Stimulated activated CD8-positive, alpha-beta memory T cell treated with anti-CD3 and anti-CD28 coated beads, Interleukin-7, amount 100 ng/mL, for 1 hour (primary cell): ENCODE results near the gene NR5A2.

Experiments
- DNase-seq, 2 donors: peaks; one replicate each; pipeline ENCODE4 v3.0.0-alpha.2; 2020; ENCODE audit warnings: low read depth in 2 of 2

NR5A2 gene

DNA sequence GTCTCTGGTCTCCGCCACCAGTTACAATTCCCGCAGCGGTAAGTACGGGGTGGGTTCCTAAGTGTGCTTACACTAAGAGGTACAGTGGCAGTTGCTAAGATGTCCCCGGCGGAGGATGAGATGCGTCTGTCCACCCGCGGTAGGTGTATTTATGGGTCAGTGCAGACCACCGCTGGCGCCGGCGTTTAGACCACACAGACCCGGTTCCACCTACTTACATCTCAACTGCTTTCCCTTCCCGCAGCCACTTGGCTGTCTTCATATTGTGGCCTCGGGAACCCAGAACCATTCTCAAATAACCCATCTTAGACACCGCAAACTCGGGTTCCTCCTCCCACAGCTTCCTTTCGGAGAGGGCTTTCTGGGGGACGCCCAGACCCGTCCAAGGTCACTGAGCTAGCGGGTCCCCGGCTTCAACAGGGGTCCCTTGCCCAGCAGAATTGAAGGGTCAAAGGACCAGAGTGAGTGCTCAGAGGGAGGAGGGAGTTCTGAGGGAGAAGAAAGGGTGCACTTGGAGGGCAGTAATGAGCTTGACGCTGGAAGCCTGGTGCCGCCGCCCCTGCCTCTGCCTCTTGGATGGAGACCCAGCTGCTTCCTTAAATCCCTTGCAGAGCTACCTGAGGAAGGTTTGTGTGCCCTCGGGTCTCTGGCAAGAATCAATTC lies 8.6 kb downstream of the NR5A2 start:
- DNase-seq, result no peak

DNA sequence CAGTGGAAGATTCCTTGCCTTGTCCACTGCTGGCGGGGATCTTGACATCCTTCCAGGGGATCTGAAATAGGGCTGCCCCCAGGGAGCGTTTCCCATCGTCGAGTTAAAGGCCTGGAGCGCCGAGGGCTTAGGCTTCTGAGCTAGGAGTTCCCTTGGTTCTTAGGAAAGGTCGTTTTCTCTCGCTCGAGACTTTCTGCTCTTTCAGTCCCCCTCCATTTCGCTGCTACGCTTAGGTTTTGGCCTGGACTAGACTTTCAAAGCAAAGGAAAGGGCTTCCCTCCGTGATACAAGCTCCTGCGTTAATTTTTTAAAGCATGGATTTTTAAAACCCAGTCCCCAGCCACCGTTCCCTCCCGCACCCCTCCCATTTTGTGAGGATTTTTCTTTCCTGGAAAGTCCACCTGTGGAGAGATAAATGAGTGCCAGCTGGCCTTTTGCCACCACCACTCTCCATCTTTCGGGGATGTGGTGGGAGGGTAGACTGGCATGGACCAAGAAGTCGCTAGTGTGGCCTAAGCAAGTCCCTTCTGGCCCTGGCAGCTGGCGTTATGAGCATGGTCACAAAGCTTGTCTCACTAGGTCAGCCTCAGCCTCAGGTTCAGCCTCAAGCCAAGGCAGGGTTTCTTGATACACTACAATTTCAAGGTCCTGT lies 9.2 kb downstream of the NR5A2 start:
- no peak for DNase-seq

DNA sequence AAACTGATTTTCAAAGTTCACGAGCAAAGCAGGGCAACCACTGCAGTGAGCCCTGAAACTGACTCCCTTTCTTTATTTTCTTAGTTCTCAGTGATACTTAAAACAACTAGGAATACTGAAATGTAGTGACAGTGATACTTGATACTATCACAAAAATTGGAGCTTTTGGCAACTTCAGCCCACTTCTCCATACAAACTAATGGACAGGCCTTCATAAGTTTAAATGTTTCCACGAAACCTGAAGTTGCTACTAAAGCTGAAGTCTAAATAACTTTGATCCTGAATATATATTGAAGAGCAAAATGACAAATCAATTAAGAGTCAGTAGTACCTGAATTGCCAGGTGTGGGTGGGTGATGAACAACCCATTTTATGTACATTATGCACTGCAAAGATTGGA lies 10.0 kb downstream of the NR5A2 start:
- no peak for DNase-seq

GRCh38 chr1:200037904-200038303 lies 10.4 kb downstream of the NR5A2 start:
- DNase-seq, result no peak

DNA sequence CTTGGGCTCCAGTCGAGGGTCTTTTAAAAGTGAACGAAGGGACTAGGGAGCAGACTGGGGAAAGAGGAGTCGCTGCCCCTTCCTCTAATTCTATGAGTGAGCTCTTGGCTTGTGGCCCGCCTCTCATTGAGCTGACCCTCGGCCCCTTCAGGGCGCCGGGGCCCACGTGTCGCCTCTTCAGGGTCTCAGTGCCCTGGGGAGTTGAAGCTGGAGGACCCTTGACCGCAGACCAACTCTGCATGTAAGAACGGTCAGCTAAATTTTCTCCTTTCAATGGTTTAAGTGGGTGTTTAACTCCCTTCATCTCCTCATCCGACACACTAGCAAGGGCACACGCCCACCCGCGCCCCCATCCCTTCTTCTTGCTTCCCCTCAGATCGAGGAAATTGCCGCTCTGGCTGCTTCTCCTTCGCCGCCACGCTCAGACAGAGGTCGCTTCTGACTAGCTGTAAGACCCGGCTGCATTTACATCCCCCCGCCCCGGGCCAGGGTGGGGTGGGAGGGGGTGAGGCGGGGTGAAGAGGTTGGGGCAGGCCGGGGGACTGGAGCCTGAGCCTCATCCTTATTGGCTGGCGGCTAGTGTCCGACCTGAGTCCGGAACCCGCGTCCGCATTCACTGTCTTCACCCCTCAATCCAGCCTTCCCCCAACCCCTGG lies 10.9 kb downstream of the NR5A2 start:
- DNase-seq, result no peak

DNA sequence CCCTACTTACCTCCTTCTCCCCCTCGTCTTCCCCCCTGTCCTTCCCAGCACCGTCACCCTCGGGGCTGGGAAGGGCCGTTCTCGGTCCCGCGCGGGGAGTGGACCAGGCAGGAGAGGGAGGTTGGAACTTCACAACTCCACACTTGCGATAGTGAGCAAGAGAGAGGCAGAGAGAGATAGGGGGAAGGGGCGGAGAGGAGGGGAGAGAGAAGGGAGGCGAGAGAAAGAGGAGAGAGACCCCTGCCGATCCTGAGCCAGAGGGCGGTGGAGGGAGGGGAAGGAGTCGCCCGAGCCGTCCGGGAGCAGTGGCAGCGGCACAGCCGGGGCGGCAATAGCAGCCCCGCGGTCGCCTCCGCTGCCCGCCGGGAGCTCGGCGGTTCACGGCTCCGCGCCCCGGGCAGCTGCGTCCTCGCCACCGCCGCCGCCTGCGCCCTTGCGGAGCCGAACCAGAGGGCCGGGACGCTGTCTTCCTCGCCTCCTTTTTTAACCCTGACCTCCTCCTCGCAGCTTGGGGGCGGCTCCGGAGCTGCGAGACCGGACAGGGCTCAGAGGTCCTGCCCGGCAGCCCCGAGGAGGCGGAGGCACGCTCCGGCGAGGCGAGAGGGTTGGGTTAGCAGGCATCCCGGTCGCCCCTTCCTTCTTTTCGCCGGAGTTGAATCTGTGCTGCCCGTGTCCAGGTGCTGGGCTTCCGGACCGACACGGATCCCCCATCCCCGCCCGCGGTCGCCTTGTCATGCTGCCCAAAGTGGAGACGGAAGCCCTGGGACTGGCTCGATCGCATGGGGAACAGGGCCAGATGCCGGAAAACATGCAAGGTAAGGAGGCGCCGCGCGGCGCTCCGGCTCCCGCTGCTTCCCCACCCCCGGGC lies 11.7 kb downstream of the NR5A2 start:
- DNase-seq, result no peak

DNA sequence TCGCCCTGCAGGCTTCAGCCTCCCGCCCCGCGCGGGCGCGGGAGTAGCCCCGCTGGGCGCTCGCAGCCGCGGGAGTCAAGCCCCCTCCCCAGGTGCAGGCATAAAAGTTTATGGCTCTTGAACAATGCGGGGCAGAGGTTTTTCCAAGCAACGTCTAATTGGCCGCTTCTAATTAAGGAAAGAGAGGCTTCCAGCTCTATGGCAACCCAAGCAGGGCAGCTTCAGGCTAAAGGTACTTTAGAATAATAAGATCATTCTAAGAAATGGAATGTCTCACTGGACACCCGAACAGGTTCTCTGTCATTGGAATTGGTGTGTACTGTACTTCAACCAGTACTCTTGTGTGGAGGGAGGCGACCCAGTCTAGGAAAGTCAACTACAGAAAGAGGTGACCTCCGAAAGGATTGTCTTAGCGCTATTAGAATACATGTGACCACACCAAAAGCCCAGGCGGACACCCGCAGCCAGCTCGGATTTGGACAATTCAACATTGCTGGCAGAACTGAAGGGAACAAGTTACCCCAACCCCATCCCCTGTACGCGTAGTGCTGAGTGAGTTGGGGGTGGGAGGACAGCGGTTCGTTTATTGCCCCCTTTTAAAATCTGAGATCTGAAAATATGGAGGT lies 12.5 kb downstream of the NR5A2 start:
- DNase-seq, result no peak

- DNase-seq, result no peak
These were observed 13.1 kb downstream of the NR5A2 start for GRCh38 chr1:200040481-200041138.

DNA sequence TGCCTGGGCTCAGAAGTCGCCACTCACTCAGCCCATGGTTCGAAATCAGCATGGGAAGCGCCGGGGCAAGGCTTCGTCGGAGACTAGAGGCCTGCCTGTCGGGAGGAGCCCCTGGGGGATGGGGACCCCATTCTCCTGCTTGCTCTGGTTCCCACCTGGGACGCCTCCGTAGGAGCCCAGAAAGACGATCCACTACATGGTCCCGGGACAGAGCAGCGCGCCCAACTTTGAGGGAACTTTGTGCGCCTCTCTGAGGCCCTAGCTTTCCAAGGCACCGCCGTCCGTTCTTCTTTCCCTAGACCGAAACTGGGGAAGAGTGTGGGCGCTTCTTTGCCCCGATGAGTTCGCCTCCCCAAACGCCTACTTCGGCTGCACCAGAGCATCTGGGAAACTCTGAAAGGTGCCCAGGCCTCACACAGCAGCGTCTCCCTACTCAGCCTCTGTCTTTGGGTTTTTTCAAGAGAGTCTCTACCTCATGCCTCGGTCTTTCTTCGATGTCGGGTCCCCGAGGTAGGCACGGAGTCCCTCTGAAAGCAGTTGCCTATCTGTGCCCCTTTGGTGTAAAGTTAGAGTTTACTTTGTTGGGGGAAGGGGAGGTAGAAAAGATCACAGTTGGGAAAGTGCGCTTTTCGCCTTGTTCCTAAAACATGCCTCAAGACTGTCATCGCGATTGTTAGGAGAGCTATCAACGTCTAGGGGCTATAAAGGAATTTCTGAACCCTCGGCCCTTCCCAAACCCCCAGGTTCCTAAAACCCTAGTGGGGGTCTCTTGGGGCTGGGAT lies 14.0 kb downstream of the NR5A2 start:
- DNase-seq, result no peak

- no peak for DNase-seq
These were observed 14.6 kb downstream of the NR5A2 start for GRCh38 chr1:200042119-200042551.

DNA sequence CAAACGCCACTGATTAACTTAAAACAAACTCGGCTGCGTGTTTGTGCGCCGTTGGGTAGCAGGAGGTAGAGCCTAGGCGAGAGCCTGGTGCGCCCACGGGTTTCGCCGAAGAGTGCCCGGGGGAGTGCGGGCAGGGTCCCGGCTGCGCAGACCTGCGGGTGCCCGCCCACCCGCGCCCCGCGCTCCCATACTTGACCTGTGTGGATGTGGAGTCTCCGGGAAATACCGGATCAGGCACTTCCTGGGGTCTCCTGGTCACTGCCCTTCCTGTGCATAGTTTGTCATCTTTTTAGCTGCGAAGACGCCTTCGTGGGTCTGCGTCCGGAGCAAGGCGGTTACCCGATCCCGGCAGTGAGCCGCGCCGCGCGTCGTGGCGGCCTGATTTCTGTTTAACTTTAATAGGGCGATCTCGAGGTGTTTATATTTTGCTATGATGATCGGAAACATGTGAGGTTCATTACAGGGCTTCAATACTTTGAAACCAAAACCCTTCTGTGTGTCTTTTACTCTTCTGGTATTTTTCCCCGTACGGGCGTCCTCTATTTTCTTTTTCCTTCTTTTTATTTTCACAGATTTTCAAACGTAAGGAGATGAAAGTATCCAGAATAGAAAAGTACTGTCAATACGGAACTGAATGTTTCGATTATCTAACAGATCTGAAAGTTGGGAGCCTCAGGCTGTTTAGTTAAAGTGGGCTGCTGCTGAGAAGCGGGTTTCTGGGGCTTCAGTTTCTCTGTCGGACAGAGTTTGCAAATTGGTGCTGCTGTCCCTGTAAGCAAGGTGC lies 15.2 kb downstream of the NR5A2 start:
- DNase-seq, result no peak

DNA sequence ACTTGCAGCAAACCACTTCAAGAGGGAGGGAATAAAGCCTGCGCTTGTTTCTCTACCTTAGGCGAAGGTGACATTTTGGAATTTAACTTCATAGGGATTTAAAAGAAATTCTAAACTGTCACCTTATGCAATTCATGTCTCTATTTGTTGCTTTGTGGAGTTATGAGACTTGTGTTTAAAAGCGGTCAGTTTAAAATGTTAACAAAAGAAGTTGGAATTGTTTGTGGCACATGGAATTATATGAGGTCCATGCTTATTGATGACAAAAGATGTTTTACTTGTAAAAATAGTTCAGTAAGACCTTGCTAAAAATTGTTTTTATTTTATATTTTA lies 15.8 kb downstream of the NR5A2 start:
- no peak for DNase-seq

GRCh38 chr1:200046115-200046514 lies 18.6 kb downstream of the NR5A2 start:
- DNase-seq, result no peak

DNA sequence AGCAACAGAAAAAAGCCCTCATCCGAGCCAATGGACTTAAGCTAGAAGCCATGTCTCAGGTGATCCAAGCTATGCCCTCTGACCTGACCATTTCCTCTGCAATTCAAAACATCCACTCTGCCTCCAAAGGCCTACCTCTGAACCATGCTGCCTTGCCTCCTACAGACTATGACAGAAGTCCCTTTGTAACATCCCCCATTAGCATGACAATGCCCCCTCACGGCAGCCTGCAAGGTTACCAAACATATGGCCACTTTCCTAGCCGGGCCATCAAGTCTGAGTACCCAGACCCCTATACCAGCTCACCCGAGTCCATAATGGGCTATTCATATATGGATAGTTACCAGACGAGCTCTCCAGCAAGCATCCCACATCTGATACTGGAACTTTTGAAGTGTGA lies 20.7 kb downstream of the NR5A2 start:
- DNase-seq, result no peak

- DNase-seq, result no peak
These were observed 22.3 kb downstream of the NR5A2 start for GRCh38 chr1:200049810-200050209.

- DNase-seq, result no peak
These were observed 24.1 kb downstream of the NR5A2 start for GRCh38 chr1:200051620-200052019.

- no peak for DNase-seq
These were observed 25.6 kb downstream of the NR5A2 start for GRCh38 chr1:200053091-200053490.

GRCh38 chr1:200053646-200054045 lies 26.1 kb downstream of the NR5A2 start:
- DNase-seq, result no peak

DNA sequence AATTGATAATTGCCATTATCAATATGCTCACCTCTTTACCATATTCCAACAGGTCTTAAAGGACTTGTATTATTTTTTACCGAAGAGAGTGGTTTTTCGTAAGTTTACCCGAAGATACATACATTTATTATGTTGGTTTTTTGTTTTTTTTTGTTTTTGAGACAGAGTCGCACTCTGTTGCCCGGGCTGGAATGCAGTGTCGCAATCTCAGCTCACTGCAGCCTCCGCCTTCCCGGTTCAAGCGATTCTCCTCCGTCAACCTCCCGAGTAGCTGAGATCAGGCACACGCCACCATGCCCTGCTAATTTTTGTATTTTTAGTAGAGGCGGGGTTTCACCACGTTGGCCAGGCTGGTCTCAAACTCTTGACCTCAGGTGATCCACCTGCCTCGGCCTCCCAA lies 30.8 kb downstream of the NR5A2 start:
- no peak for DNase-seq

GRCh38 chr1:200062143-200062542 lies 34.6 kb downstream of the NR5A2 start:
- no peak for DNase-seq
